Esophagus squamous epithelium (tissue), 5 donors: ENCODE data around the gene CD109. TPM values are rescaled to one million over a fixed set of nuclear protein-coding genes. Genes with fewer than 3 reads are reported as not detected.

Experiments used
- DNase-seq: peaks from one replicate; lab custom pipeline; 2025; lab: John Stamatoyannopoulos, UW
- H3K27ac ChIP-seq, 4 donors: fragments of 200-600 bp; sonication (generic); one replicate each; pipeline ENCODE4 v1.5.1; 2016 to 2019; ENCODE audit warnings: mild to moderate bottlenecking in 1 of 4
- H3K27me3 ChIP-seq, 4 donors: fragments of 200-600 bp; sonication (generic); 1 replicate in 3 of 4; 2 replicates in 1 of 4; pipeline versions ENCODE4 v1.5.1 to v1.6.0; 2017 to 2021; ENCODE audit warnings: antibody characterized with exemption in 1 of 4
- H3K36me3 ChIP-seq, 3 donors: fragments of 200-600 bp; sonication (generic); one replicate each; pipeline ENCODE4 v1.5.1; 2016 to 2019
- H3K4me1 ChIP-seq, 3 donors: fragments of 200-600 bp; sonication (generic); one replicate each; pipeline ENCODE4 v1.5.1; 2017 to 2019
- H3K4me3 ChIP-seq, 4 donors: fragments of 200-600 bp; sonication (generic); 1 replicate in 3 of 4; 2 replicates in 1 of 4; pipeline ENCODE4 v1.5.1; 2016 to 2019; ENCODE audit warnings: mild to moderate bottlenecking in 2 of 4, moderate library complexity in 1 of 4
- H3K9me3 ChIP-seq, 3 donors: fragments of 200-600 bp; sonication (generic); one replicate each; pipeline ENCODE4 v1.5.1; 2016 to 2019
- CTCF ChIP-seq, 6 experiments: fragments of 450-650 bp in 4 of 6; fragments of 200-600 bp in 2 of 6; sonication (generic) in 2 of 6; IDR thresholded peaks; one replicate each; pipeline ENCODE4 v1.5.1; 2016 to 2019; ENCODE audit warnings: antibody characterized with exemption in 6 of 6, mild to moderate bottlenecking in 4 of 6, moderate library complexity in 4 of 6
- POLR2A ChIP-seq, 4 donors: fragments of 450-650 bp; IDR thresholded peaks; one replicate each; pipeline ENCODE4 v1.6.1; 2017; ENCODE audit warnings: antibody characterized with exemption in 4 of 4, mild to moderate bottlenecking in 4 of 4, moderate library complexity in 3 of 4
- WGBS, 2 donors: methylation state at CpG; one replicate each; pipeline ENCODE4 v1.1.5; 2018; 5-methylcytosine and 5-hydroxymethylcytosine counted together
- intact Hi-C: fragments of 100-400 bp; cut with DNase I; formaldehyde crosslinking; loops from one replicate; pipeline ENCODE4 v1.15.0; 2022
- total RNA-seq, 4 donors: library from RNA; depleted of rRNA; stranded (reverse); fragments of >200 nt; gene quantifications; one replicate each; pipeline ENCODE4 v1.1.0, GENCODE V29; 2016
- donor health status: DM: yes; HTN: yes; CAD: no.

The CD109 gene
- total RNA-seq, 4 donors from 2014 or later: 27.0 to 57.9 (median 41.3) TPM

GRCh38 chr6:73784726-73785505 lies 88.9 kb downstream of the CD109 start:
- TF ChIP-seq CTCF (IDR thresholded peaks at IDR 0.05): no peak
- no peak for TF ChIP-seq POLR2A (IDR thresholded peaks at IDR 0.05)
- Histone ChIP-seq H3K27me3 (no peaks in the 10 kb centered on the region), H3K4me1 (no peaks in the 10 kb centered on the region), H3K4me3 (no peak overlapping the region), H3K36me3 (peaks cover 0 to 91% (median 3%) of the 10 kb centered on the region in 3 donors), H3K27ac (no peak overlapping the region), H3K9me3 (no peaks in the 10 kb centered on the region)
- 80 to 83% methylated on average over 3 of the region's 3 CpGs for WGBS, 2 donors
- intact Hi-C loops: no loop called here
- no peak for DNase-seq

GRCh38 chr6:73790574-73790973 lies 94.6 kb downstream of the CD109 start:
- no peak overlapping the region for H3K4me3 ChIP-seq
- intact Hi-C loops: no loop called here

GRCh38 chr6:73791336-73791735 lies 95.3 kb downstream of the CD109 start:
- Histone ChIP-seq H3K36me3 (peaks cover 0 to 73% (median 0%) of the 10 kb centered on the region in 3 donors), H3K27me3 (no peaks in the 10 kb centered on the region), H3K9me3 (no peaks in the 10 kb centered on the region), H3K4me1 (no peaks in the 10 kb centered on the region), H3K27ac (no peak overlapping the region), H3K4me3 (no peak overlapping the region)
- no peak for DNase-seq
- 66 to 70% methylated on average over 6 of the region's 6 CpGs for WGBS, 2 donors
- TF ChIP-seq POLR2A (IDR thresholded peaks at IDR 0.05) (no peak), CTCF (IDR thresholded peaks at IDR 0.05) (no peak)
- intact Hi-C loops: no loop called here

More at GRCh38 chr6:73790574-73790973, 94.6 kb downstream of the CD109 start:
- TF ChIP-seq POLR2A (IDR thresholded peaks at IDR 0.05): no peak
- no peak for TF ChIP-seq CTCF (IDR thresholded peaks at IDR 0.05)
- H3K27me3 ChIP-seq: no peaks in the 10 kb centered on the region
- no peak overlapping the region for H3K27ac ChIP-seq
- no peaks in the 10 kb centered on the region for H3K4me1 ChIP-seq
- peaks cover 0 to 80% (median 0%) of the 10 kb centered on the region in 3 donors for H3K36me3 ChIP-seq
- no peaks in the 10 kb centered on the region for H3K9me3 ChIP-seq
- DNase-seq: no peak

GRCh38 chr6:73792738-73793137 lies 96.7 kb downstream of the CD109 start:
- no peak overlapping the region for H3K27ac ChIP-seq
- H3K27me3 ChIP-seq: no peaks in the 10 kb centered on the region
- H3K4me3 ChIP-seq: no peak overlapping the region
- H3K36me3 ChIP-seq: peaks cover 0 to 59% (median 0%) of the 10 kb centered on the region in 3 donors
- no peaks in the 10 kb centered on the region for H3K4me1 ChIP-seq
- no peaks in the 10 kb centered on the region for H3K9me3 ChIP-seq
- no peak for TF ChIP-seq POLR2A (IDR thresholded peaks at IDR 0.05)
- no peak for TF ChIP-seq CTCF (IDR thresholded peaks at IDR 0.05)
- no peak for DNase-seq
- intact Hi-C loops: no loop called here
- WGBS, 2 donors: 65 to 72% methylated on average over 2 of the region's 2 CpGs

GRCh38 chr6:73796881-73797280 lies 100.9 kb downstream of the CD109 start:
- intact Hi-C loops: no loop called here
- H3K4me3 ChIP-seq: no peak overlapping the region
- H3K9me3 ChIP-seq: no peaks in the 10 kb centered on the region
- no peak for DNase-seq
- H3K27ac ChIP-seq: no peak overlapping the region
- no peak for TF ChIP-seq POLR2A (IDR thresholded peaks at IDR 0.05)
- no peak for TF ChIP-seq CTCF (IDR thresholded peaks at IDR 0.05)
- WGBS, 2 donors: 71 to 72% methylated on average over 4 of the region's 4 CpGs
- H3K36me3 ChIP-seq: peaks cover 0 to 39% (median 0%) of the 10 kb centered on the region in 3 donors
- no peaks in the 10 kb centered on the region for H3K4me1 ChIP-seq
- H3K27me3 ChIP-seq: no peaks in the 10 kb centered on the region
